IgD-negative memory B cell (primary cell): ENCODE results near the gene COMMD10. TPM values are rescaled to one million over a fixed set of nuclear protein-coding genes. Genes with fewer than 3 reads are reported as not detected.

ENCODE experiments used
- H3K27ac Mint-ChIP-seq, 3 donors: one replicate each; pipeline ENCODE4 v1.8.0; 2020 to 2022; ENCODE audit warnings: mild to moderate bottlenecking in 3 of 3, mixed read lengths in 3 of 3, moderate library complexity in 1 of 3
- H3K27me3 Mint-ChIP-seq: one replicate; pipeline ENCODE4 v1.8.0; 2021; ENCODE audit warnings: mixed read lengths
- H3K36me3 Mint-ChIP-seq: one replicate; pipeline ENCODE4 v1.8.0; 2020; ENCODE audit warnings: mild to moderate bottlenecking, mixed read lengths
- H3K4me1 Mint-ChIP-seq, 3 donors: one replicate each; pipeline ENCODE4 v1.8.0; 2020 to 2022; ENCODE audit warnings: mixed read lengths in 3 of 3, mild to moderate bottlenecking in 1 of 3
- H3K4me3 Mint-ChIP-seq, 4 donors: one replicate each; pipeline ENCODE4 v1.8.0; 2020 to 2022; ENCODE audit warnings: mild to moderate bottlenecking in 4 of 4, mixed read lengths in 4 of 4, moderate library complexity in 3 of 4
- H3K9me3 Mint-ChIP-seq, 3 donors: one replicate each; pipeline ENCODE4 v1.8.0; 2020 to 2021; ENCODE audit warnings: mixed read lengths in 3 of 3, mild to moderate bottlenecking in 1 of 3
- polyA plus RNA-seq: library from polyadenylated mRNA; unstranded; fragments of 300-500 nt; fragmentation: Illumina TruSeq; gene quantifications from one replicate; pipeline ENCODE4 v1.2.3, GENCODE V29; 2021

Gene COMMD10
- polyA plus RNA-seq = 39.4 TPM

DNA sequence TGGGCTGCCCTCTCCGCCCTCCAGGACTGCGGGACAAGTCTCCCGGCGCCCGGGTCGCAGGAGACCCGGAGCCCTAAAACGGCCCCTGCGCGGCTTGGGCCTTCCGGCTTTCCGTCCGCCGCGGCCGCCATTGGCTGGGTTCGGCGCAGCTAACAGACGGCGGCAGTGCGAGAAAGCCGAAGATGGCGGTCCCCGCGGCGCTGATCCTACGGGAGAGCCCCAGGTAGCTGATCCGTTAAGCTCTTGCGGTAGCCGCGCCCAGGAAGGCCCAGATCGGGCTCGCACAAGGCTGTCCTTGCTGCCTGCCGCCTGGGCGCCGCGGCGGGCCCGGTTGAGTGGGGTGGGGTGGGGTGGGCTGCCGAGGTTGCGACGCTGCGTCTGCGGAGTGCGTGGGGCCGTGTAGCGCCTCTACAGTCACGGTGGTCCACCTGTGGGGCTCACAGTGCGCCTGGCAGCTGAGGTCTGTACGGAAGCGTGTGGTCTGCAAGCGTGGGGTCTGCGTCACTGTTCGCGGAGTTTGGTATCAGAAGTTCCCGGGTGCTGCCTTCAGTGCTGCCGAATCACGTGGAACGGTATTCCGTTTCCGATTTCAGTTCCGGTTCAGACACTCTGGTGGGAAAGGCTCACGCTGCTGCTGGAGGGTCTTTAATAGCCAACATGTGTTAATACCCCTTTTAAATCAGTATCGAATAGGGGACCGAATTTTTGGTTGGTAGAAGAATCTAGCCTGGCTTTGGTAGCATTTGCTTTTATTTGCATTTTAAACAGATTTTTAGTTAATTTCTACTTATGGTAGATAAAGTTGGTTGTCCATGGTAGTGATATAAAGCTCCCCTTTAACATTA lies at the start of gene COMMD10:
Gene COMMD10, plus strand, starts transcription at position 155 of the 845 bp plus-strand sequence.
- H3K4me1 Mint-ChIP-seq = peaks cover 29 to 33% (median 31%) of the 10 kb centered on the region in 3 donors
- peaks cover 7% of the 10 kb centered on the region for H3K36me3 Mint-ChIP-seq
- H3K9me3 Mint-ChIP-seq = no peaks in the 10 kb centered on the region

DNA sequence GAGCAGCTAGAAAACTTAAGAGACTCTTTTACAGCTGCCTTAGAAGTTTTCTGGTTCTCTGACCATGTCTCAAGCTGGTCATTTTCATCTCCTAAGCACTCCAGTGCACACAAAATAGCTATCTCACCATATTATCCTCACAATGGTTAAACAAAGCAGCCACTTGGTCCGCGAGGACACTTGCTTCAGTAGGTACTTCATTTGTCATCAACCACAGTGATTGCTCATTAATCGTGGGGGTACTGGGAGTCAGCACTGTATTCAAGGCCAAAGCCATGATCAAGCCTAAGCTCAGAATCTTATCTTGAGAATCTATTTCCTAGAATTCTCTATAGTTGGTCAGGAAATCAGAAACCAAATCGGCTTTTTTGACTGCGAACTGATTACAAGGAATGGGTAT lies 49.7 kb upstream of the COMMD10 start:
- Mint-ChIP-seq H3K9me3 (no peaks in the 10 kb centered on the region), H3K4me1 (peaks cover 57 to 67% (median 58%) of the 10 kb centered on the region in 3 donors), H3K27me3 (no peaks in the 10 kb centered on the region), H3K36me3 (peaks cover 4% of the 10 kb centered on the region), H3K27ac (peak overlapping the region in 2 of 3 donors; percentile 2 to 81), H3K4me3 (no peak overlapping the region)

More for the DNA sequence above, at the start of gene COMMD10:
- Mint-ChIP-seq H3K4me3 (peak within 1 kb of the TSS; percentile 88 to 98 (median 92)), H3K27me3 (no peaks in the 10 kb centered on the region), H3K27ac (peak within 1 kb of the TSS; percentile 90 to 100 (median 96))

DNA sequence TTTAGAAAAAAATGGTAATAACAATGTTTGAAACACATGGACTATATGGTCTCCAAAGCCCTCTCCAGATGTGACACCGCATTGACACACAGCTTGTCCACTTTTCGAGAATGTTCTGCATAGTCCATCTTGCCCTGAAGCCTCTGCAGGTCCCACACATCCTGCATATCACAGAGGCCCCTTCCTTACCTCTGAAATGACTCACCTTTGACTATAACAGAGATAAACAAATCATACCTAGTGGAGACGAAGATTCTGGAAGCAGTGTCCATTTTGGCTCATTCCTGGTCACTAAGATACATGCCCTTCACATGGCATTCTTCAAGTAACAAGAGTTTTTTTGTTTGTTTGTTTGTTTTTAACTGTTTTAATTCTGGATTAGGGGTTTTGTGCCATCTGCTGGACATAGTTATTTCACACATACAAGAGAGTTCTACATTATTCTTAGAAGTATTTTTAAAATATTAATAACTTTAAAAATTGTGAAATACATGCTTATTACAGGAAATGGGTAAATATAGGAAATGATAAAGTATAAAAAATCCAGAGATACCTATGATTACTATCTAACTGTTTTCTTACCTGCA lies 47.5 kb upstream of the COMMD10 start:
- Mint-ChIP-seq H3K27me3 (peaks cover 1% of the 10 kb centered on the region), H3K27ac (peak overlapping the region in 1 of 3 donors; percentile 65), H3K4me3 (peak overlapping the region in 1 of 4 donors; percentile 51), H3K9me3 (no peaks in the 10 kb centered on the region), H3K36me3 (peaks cover 4% of the 10 kb centered on the region), H3K4me1 (peaks cover 51 to 59% (median 53%) of the 10 kb centered on the region in 3 donors)

DNA sequence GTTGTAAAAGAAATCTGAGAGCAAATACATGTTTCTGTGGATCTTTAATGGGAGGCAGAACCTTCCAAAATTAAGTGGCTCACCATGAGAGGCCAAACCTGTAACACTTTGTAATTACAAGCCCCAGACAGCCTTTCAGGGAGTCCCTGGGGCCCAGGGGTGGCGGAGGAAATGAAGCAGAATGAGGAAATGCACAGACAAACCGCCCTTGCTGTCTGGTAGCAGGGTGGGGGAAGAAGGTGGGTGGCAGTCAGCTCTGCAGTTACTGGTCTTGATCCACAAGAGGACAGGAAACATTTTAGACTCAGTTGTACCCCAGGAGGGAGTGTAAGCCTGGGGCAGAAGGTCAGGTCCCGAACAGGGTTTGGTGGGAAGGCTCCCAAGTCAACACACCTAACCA lies 46.0 kb upstream of the COMMD10 start:
- Mint-ChIP-seq H3K4me3 (peak overlapping the region in 2 of 4 donors; percentile 82 to 90), H3K36me3 (peaks cover 4% of the 10 kb centered on the region), H3K9me3 (no peaks in the 10 kb centered on the region), H3K27me3 (peaks cover 1% of the 10 kb centered on the region), H3K27ac (peak overlapping the region; percentile 18 to 88 (median 55)), H3K4me1 (peaks cover 42 to 46% (median 45%) of the 10 kb centered on the region in 3 donors)

DNA sequence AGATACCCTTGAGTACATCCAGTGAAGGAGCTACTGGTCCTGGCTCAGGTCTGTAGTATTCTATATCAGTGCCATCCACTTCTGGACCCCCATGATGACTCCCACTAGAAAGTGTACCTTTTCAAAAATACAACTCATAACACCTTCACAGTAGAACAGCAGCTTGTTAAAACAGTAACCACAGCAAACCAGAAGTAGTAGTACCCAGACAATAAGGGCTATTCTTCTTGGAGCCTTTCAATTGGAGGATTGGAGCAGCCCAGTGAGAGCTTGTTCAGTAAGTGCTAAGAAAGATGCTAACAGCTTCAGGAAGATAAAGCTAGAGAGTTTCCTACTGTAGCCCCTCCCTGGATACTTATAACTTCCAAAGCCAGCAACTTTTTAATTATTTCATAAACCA lies 42.5 kb upstream of the COMMD10 start:
- Mint-ChIP-seq H3K4me1 (peaks cover 21 to 23% (median 21%) of the 10 kb centered on the region in 3 donors), H3K9me3 (no peaks in the 10 kb centered on the region), H3K27ac (no peak overlapping the region), H3K36me3 (peaks cover 2% of the 10 kb centered on the region), H3K27me3 (peaks cover 1% of the 10 kb centered on the region), H3K4me3 (no peak overlapping the region)

DNA sequence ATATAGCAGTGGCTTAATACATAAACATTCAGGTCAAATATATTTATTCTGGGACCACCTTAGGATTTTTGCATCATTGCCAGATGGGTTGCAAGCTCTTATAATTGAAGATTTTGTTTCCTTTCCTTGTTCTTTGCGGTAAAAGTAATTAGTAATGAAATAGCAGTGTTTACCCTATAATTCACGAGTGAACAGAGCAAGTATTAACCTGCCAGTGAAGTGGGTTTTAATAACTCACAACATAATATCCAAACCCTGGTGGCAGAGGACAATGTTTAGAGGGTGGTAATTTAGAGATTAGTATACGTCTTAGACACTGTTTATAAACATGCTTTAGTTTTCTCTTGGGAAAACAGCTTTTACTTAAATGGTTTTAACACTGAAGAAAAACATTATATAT lies 40.8 kb upstream of the COMMD10 start:
- H3K4me1 Mint-ChIP-seq = peaks cover 5 to 8% (median 5%) of the 10 kb centered on the region in 3 donors
- H3K9me3 Mint-ChIP-seq = no peaks in the 10 kb centered on the region
- H3K4me3 Mint-ChIP-seq = no peak overlapping the region
- peaks cover 1% of the 10 kb centered on the region for H3K27me3 Mint-ChIP-seq
- no peak overlapping the region for H3K27ac Mint-ChIP-seq
- H3K36me3 Mint-ChIP-seq = peaks cover 2% of the 10 kb centered on the region

DNA sequence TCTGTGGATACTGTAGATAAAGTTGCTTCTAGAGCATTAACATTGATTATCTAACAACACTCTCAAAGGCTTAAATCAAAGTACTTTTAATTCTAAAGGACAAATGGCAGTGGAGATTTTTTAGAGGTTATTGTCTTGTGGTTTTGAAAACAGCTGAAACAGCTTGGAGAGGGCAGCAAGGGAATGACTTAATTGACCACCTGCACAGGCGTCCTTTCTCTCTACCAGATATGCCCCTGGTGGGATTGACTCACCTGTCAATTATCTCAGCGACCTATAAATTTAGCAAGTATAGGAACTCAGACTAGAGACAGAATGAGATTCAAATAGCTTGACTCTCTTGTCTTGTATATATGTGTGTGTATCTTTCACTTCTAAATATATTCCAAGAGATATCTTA lies 39.0 kb upstream of the COMMD10 start:
- Mint-ChIP-seq H3K4me1 (no peaks in the 10 kb centered on the region), H3K4me3 (no peak overlapping the region), H3K27ac (no peak overlapping the region), H3K36me3 (peaks cover 1% of the 10 kb centered on the region), H3K9me3 (no peaks in the 10 kb centered on the region), H3K27me3 (peaks cover 1% of the 10 kb centered on the region)

DNA sequence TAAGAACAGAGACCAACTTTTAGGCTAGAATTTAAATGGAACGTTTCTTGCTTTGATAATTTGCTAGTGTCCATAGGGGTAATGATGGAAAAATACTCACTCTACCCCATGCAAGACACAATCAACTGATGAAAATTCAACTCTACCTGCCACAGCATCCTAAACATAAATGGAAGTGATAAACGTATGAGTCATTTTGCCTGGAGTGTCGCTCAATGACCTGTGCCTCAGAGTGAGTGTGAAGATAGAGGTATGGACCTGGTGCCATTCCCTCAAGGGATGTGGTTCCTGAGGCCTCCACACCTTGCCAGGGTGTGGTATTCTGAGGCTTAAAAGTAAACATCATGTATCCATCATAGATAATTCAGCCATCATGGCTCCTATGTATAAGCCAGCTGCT lies 38.6 kb upstream of the COMMD10 start:
- Mint-ChIP-seq H3K36me3 (peaks cover 4% of the 10 kb centered on the region), H3K4me3 (no peak overlapping the region), H3K9me3 (no peaks in the 10 kb centered on the region), H3K4me1 (no peaks in the 10 kb centered on the region), H3K27ac (no peak overlapping the region), H3K27me3 (peaks cover 1% of the 10 kb centered on the region)

DNA sequence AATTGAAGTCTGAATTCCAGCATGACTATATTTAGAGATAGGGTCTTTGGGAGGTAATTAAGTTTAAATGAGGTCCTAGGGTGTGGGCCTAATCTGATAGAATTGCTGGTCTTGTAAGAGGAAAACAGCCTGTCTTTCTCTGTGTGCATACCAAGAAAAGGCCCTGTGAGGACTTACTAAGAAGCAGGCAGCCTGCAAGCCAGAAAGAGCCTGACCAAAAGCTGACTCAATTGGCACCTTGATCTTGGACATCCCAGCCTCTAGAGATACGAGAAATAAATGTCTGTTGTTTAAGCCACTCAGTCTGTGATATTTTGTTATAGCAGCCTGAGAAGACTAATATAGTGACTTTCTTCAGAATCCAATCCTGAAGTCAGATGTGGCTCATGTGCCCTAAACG lies 38.0 kb upstream of the COMMD10 start:
- Mint-ChIP-seq H3K36me3 (peaks cover 4% of the 10 kb centered on the region), H3K27ac (no peak overlapping the region), H3K9me3 (no peaks in the 10 kb centered on the region), H3K4me3 (no peak overlapping the region), H3K4me1 (no peaks in the 10 kb centered on the region), H3K27me3 (no peaks in the 10 kb centered on the region)

DNA sequence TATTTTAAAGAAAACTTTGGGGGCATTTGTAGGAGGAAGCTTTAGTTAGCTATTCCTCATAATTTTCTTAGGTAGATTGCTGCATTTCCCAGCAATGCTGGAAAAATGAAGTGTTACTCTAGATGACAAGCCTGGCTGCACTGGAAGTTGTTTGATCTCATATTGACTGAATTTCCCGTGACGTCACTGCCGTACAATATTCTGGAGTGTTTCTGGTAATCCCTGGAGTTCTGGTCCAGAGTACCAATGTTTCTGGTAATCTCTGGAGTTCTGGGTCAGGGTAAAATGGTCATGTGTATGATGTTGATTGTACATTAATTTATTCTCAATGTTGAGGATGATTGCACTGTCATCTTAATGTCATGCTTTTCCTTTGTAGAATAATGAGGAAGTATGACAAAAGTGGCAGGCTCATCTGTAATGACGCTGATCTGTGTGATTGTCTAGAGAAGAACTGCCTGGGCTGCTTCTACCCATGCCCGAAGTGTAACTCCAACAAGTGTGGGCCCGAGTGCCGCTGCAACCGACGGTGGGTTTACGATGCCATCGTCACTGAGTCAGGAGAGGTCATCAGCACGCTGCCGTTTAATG lies 26.4 kb upstream of the COMMD10 start:
- H3K27ac Mint-ChIP-seq = no peak overlapping the region
- peaks cover 1% of the 10 kb centered on the region for H3K27me3 Mint-ChIP-seq
- peaks cover 0 to 5% (median 0%) of the 10 kb centered on the region in 3 donors for H3K9me3 Mint-ChIP-seq
- H3K36me3 Mint-ChIP-seq = peaks cover 1% of the 10 kb centered on the region
- no peak overlapping the region for H3K4me3 Mint-ChIP-seq
- H3K4me1 Mint-ChIP-seq = peaks cover 0 to 3% (median 0%) of the 10 kb centered on the region in 3 donors

DNA sequence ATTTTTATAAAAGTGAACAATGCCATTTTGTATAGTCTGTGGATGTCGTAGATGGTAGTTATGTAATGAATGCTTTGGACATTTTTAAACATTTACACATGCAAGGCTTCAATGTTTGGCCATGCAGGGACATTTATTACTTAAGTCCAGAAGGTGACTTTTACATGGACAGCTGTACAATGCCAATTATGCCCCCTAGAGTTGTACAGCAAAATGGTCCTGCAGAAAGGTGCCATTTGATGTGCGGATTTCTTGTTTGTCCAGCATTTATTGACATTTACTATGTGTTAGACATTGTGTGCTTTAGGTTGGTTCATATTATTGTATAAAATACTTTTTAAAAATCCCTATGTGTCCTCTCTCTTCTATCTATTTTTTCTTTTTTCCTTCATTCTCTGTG lies 22.5 kb upstream of the COMMD10 start:
- Mint-ChIP-seq H3K36me3 (no peaks in the 10 kb centered on the region), H3K4me1 (peaks cover 0 to 3% (median 0%) of the 10 kb centered on the region in 3 donors), H3K4me3 (no peak overlapping the region), H3K27me3 (peaks cover 1% of the 10 kb centered on the region), H3K9me3 (no peaks in the 10 kb centered on the region), H3K27ac (no peak overlapping the region)

DNA sequence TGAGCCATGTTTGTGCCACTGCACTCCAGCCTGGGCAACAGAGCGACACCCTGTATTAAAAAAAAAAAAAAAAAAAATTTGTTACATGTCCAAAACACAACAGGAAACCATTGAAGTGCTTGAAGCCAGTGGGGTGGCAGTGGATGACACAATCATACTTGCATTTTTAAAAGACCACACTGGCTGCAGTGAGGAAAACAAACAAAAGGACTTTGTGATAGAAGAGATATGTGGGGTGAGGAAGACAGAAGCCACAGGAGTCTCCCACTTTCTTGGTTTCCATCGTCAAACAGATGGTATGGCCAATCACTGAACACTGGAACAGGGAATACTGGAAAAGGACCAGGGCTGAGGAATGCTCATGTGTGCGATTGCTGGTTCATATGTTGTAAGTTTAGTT lies 20.9 kb upstream of the COMMD10 start:
- Mint-ChIP-seq H3K4me3 (no peak overlapping the region), H3K27ac (no peak overlapping the region), H3K27me3 (peaks cover 1% of the 10 kb centered on the region), H3K36me3 (no peaks in the 10 kb centered on the region), H3K4me1 (peaks cover 0 to 1% (median 0%) of the 10 kb centered on the region in 3 donors), H3K9me3 (no peaks in the 10 kb centered on the region)

DNA sequence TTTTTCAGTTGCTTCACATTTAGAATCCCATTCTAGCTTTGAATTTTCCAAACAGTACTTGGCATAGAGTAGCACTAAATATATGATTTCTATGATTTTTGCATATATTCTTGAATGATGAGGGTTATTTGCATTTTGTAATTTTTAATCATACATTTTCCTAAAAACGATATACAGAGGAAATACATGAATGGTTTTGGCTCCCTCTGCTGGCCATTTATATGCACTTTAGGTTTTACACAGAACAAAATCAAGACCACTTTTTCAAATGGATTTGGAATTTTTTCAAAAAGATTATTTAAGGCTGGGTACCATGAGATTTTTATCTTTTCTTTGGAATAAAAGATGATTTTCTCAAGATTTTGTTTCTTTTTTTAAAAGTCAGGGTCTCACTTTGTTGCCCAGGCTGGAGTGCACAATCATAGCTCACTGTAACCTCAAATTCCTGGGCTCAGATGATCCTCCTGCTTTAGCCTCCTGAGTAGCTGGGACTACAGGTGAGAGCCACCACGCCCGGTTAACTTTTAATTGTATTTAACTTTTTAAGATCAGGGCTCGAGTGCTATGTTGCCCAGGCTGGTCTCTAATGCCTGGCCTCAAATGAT lies 16.7 kb upstream of the COMMD10 start:
- Mint-ChIP-seq H3K36me3 (no peaks in the 10 kb centered on the region), H3K9me3 (no peaks in the 10 kb centered on the region), H3K4me3 (no peak overlapping the region), H3K4me1 (peaks cover 0 to 1% (median 0%) of the 10 kb centered on the region in 3 donors), H3K27ac (no peak overlapping the region), H3K27me3 (peaks cover 1% of the 10 kb centered on the region)

DNA sequence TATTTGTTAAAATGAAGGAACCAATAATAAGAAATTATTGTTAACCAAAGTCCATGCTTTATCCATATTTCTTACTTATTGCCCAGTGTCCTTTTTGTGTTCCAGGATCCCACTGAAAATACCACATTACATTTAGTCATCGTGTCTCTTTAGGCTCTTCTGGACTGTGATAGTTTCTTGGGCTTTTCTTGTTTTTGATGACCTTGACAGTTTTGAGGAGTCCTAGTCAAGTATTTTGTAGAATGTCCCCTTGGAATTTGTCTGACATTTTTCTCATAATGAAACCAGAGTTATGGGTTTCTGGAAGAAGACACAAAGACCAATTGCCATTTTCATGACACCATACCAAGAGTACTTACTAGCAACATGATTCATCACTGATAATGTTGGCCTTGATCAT lies 13.6 kb upstream of the COMMD10 start:
- peaks cover 0 to under 1% (median 0%) of the 10 kb centered on the region in 3 donors for H3K9me3 Mint-ChIP-seq
- peaks cover 10 to 12% (median 10%) of the 10 kb centered on the region in 3 donors for H3K4me1 Mint-ChIP-seq
- no peak overlapping the region for H3K4me3 Mint-ChIP-seq
- H3K27me3 Mint-ChIP-seq = no peaks in the 10 kb centered on the region
- H3K27ac Mint-ChIP-seq = no peak overlapping the region
- no peaks in the 10 kb centered on the region for H3K36me3 Mint-ChIP-seq
